GM12878 (cell line): ENCODE measurements around the gene GLI2.

Experiments
- ATF7 ChIP-seq: fragments of 450-650 bp; IDR thresholded peaks from 2 replicates; pipeline ENCODE4 v1.6.1; 2016; ENCODE audit warnings: low read depth, mild to moderate bottlenecking
- CHD1 ChIP-seq: IDR thresholded peaks from 2 replicates; pipeline ENCODE4 v1.6.1; 2012; ENCODE audit warnings: low read depth, low read length, improper control_type of control experiment
- CHD2 ChIP-seq: IDR thresholded peaks from 2 replicates; pipeline ENCODE4 v1.6.1; 2011; ENCODE audit warnings: low read depth, low read length, improper control_type of control experiment, borderline replicate concordance
- FOXM1 ChIP-seq: IDR thresholded peaks from 2 replicates; pipeline ENCODE4 v1.6.1; 2012; ENCODE audit warnings: low read depth, mild to moderate bottlenecking, inconsistent platforms, low read length, moderate library complexity
- MTA2 ChIP-seq: fragments of 450-650 bp; IDR thresholded peaks from 2 replicates; pipeline ENCODE4 v1.6.1; 2016; ENCODE audit warnings: low read depth, mild to moderate bottlenecking, moderate library complexity
- NFIC ChIP-seq: IDR thresholded peaks from 2 replicates; pipeline ENCODE4 v1.6.1; 2012; ENCODE audit warnings: low read depth, mild to moderate bottlenecking, inconsistent platforms, low read length, moderate library complexity
- NR2F1 ChIP-seq: fragments of 450-650 bp; conservative IDR thresholded peaks from 2 replicates; pipeline ENCODE4 v1.6.1; 2017; ENCODE audit warnings: mild to moderate bottlenecking
- POLR2A ChIP-seq: IDR thresholded peaks from 2 replicates; pipeline ENCODE4 v1.6.1; 2011; ENCODE audit warnings: low read depth, mild to moderate bottlenecking, low read length
- SMC3 ChIP-seq: IDR thresholded peaks from 2 replicates; pipeline ENCODE4 v1.6.1; 2011; ENCODE audit warnings: low read length, improper control_type of control experiment, borderline replicate concordance
- TF ChIP-seq, protein P1 (sequence below): IDR thresholded peaks from 2 replicates; pipeline ENCODE4 v1.6.1; 2012; ENCODE audit warnings: mild to moderate bottlenecking, low read depth, low read length
- TF ChIP-seq, protein P2 (sequence below), 3 experiments: IDR thresholded peaks in 2 of 3; conservative IDR thresholded peaks in 1 of 3; 2 replicates each; pipeline ENCODE4 v1.5.1; 2011; ENCODE audit warnings: low read depth in 3 of 3, low read length in 3 of 3, mild to moderate bottlenecking in 3 of 3, control low read depth in 2 of 3, moderate library complexity in 2 of 3, inconsistent platforms in 1 of 3, mixed read lengths in 1 of 3; ENCODE audit not compliant: control insufficient read depth in 2 of 3, insufficient read depth in 1 of 3; ENCODE audit errors: extremely low read depth in 1 of 3

DNA sequence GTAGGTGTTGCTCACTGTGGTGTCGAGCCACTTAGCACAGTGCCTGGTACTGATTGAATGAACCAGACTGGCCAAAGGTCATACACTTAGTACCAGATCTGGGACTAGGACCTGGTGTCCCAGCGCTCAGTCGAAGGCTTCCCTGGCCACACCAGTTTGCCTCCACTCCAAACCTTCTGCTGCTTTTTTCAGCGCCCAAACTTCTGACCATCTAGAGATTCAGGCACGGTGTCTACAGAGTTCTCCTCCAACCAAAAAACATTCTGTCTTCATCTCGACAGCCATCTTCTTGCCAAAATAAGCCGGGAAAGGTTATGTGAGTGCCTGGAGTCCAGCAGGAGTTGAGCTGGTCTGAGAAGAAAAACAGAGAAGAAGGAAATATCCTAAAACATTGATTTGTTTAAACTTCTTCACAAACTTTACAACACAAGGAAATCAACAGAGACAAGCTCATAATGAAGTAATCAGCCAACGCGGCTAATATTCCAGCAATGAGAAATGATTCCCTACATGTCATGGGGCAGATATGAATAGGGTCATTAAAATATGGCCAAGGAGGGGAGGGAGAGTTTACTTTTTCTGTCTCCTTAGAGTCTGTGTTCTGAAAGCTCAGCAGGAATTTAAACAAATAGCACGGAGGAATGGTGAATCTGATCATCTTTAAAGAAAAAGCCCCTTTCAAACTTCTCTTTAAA lies 2.3 kb upstream of the GLI2 start:
- TF ChIP-seq MTA2 (no peak), SMC3 (no peak), POLR2A (no peak), NFIC (no peak), CHD2 (no peak), ATF7 (no peak), NR2F1 (no peak), FOXM1 (no peak), CHD1 (no peak)
- TF ChIP-seq, protein P1, sequence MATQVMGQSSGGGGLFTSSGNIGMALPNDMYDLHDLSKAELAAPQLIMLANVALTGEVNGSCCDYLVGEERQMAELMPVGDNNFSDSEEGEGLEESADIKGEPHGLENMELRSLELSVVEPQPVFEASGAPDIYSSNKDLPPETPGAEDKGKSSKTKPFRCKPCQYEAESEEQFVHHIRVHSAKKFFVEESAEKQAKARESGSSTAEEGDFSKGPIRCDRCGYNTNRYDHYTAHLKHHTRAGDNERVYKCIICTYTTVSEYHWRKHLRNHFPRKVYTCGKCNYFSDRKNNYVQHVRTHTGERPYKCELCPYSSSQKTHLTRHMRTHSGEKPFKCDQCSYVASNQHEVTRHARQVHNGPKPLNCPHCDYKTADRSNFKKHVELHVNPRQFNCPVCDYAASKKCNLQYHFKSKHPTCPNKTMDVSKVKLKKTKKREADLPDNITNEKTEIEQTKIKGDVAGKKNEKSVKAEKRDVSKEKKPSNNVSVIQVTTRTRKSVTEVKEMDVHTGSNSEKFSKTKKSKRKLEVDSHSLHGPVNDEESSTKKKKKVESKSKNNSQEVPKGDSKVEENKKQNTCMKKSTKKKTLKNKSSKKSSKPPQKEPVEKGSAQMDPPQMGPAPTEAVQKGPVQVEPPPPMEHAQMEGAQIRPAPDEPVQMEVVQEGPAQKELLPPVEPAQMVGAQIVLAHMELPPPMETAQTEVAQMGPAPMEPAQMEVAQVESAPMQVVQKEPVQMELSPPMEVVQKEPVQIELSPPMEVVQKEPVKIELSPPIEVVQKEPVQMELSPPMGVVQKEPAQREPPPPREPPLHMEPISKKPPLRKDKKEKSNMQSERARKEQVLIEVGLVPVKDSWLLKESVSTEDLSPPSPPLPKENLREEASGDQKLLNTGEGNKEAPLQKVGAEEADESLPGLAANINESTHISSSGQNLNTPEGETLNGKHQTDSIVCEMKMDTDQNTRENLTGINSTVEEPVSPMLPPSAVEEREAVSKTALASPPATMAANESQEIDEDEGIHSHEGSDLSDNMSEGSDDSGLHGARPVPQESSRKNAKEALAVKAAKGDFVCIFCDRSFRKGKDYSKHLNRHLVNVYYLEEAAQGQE, result no peak
- TF ChIP-seq, protein P2, sequence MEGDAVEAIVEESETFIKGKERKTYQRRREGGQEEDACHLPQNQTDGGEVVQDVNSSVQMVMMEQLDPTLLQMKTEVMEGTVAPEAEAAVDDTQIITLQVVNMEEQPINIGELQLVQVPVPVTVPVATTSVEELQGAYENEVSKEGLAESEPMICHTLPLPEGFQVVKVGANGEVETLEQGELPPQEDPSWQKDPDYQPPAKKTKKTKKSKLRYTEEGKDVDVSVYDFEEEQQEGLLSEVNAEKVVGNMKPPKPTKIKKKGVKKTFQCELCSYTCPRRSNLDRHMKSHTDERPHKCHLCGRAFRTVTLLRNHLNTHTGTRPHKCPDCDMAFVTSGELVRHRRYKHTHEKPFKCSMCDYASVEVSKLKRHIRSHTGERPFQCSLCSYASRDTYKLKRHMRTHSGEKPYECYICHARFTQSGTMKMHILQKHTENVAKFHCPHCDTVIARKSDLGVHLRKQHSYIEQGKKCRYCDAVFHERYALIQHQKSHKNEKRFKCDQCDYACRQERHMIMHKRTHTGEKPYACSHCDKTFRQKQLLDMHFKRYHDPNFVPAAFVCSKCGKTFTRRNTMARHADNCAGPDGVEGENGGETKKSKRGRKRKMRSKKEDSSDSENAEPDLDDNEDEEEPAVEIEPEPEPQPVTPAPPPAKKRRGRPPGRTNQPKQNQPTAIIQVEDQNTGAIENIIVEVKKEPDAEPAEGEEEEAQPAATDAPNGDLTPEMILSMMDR (IDR thresholded peaks at IDR 0.05 in 2 of 3, conservative IDR thresholded peaks at IDR 0.05 in 1 of 3; ENCODE audit: control insufficient read depth in 2 of 3, extremely low read depth in 1 of 3, insufficient read depth in 1 of 3, low read depth in 3 of 3, low read length in 3 of 3), result no peak
